IMR-90 (cell line): ENCODE data around the gene PALB2.

Experiments used
- BHLHE40 ChIP-seq: fragments of 150-350 bp; IDR thresholded peaks from 2 replicates; pipeline ENCODE4 v1.6.1; 2016; ENCODE audit warnings: mild to moderate bottlenecking, low read depth, low read length
- CEBPB ChIP-seq: IDR thresholded peaks from 2 replicates; pipeline ENCODE4 v1.6.1; 2012; ENCODE audit warnings: low read depth, low read length, improper control_type of control experiment
- CHD1 ChIP-seq: IDR thresholded peaks from 2 replicates; pipeline ENCODE4 v1.6.1; 2012; ENCODE audit warnings: low read depth, low read length, improper control_type of control experiment
- CTCF ChIP-seq: conservative IDR thresholded peaks from 2 replicates; pipeline ENCODE4 v1.5.1; 2012; ENCODE audit warnings: mild to moderate bottlenecking, low read depth, low read length, improper control_type of control experiment
- ELK1 ChIP-seq: fragments of 150-350 bp; IDR thresholded peaks from 2 replicates; pipeline ENCODE4 v1.6.1; 2016; ENCODE audit warnings: low read depth, mild to moderate bottlenecking, low read length, moderate library complexity, borderline replicate concordance
- FOS ChIP-seq: fragments of 150-350 bp; IDR thresholded peaks from 2 replicates; pipeline ENCODE4 v1.6.1; 2016; ENCODE audit warnings: low read depth, low read length
- MAFK ChIP-seq: IDR thresholded peaks from 2 replicates; pipeline ENCODE4 v1.6.1; 2012; ENCODE audit warnings: low read depth, low read length, improper control_type of control experiment
- MAZ ChIP-seq: IDR thresholded peaks from 2 replicates; pipeline ENCODE4 v1.6.1; 2012; ENCODE audit warnings: low read depth, mild to moderate bottlenecking, low read length, improper control_type of control experiment, moderate library complexity, borderline replicate concordance
- POLR2A ChIP-seq: IDR thresholded peaks from 2 replicates; pipeline ENCODE4 v1.6.1; 2012; ENCODE audit warnings: mild to moderate bottlenecking, low read depth, low read length
- RAD21 ChIP-seq: IDR thresholded peaks from 2 replicates; pipeline ENCODE4 v1.6.1; 2012; ENCODE audit warnings: low read length, improper control_type of control experiment
- RFX5 ChIP-seq: IDR thresholded peaks from 2 replicates; pipeline ENCODE4 v1.8.0; 2012; ENCODE audit warnings: low read depth, mild to moderate bottlenecking, low read length, moderate library complexity
- SMC3 ChIP-seq: fragments of 150-350 bp; IDR thresholded peaks from 2 replicates; pipeline ENCODE4 v1.6.1; 2016; ENCODE audit warnings: low read depth, mild to moderate bottlenecking, antibody characterized with exemption, low read length, moderate library complexity
- USF2 ChIP-seq: fragments of 150-350 bp; IDR thresholded peaks from 2 replicates; pipeline ENCODE4 v1.6.1; 2017; ENCODE audit warnings: mild to moderate bottlenecking, antibody characterized with exemption, low read length, low read depth

- TF ChIP-seq CTCF (no peak), CHD1 (no peak), CEBPB (no peak), POLR2A (no peak), RAD21 (no peak), ELK1 (no peak), RFX5 (no peak), SMC3 (no peak), USF2 (no peak), BHLHE40 (no peak), FOS (no peak), MAFK (no peak), MAZ (no peak)
Observed at GRCh38 chr16:23642246-23642774, 1.2 kb upstream of the PALB2 start.
